ENCODE results near the gene PITPNM3. TPM values are rescaled to one million over a fixed set of nuclear protein-coding genes. Genes with fewer than 3 reads are reported as not detected.
A peak's percentile ranks its signal among the peaks of the same experiment; 100 is the strongest.

PITPNM3 gene
- total RNA-seq, 1 donor from 2014 or later = 1.1 TPM

- H3K4me3 Mint-ChIP-seq = peak overlapping the region; percentile 36
- no peak for TF ChIP-seq CTCF (IDR thresholded peaks at IDR 0.05)
- no peak for ATAC-seq (ENCODE audit: low read depth)
- H3K27me3 Mint-ChIP-seq = peaks cover 6% of the 10 kb centered on the region
- H3K27ac Mint-ChIP-seq = no peak overlapping the region
- CTCF ChIA-PET = no interaction called here
- no peaks in the 10 kb centered on the region for H3K36me3 Mint-ChIP-seq (ENCODE audit: low read depth)
- POLR2A ChIA-PET = no interaction called here
- no peak for DNase-seq
- intact Hi-C loops (cut with micrococcal nuclease) = no loop called here
- no peaks in the 10 kb centered on the region for H3K9me3 Mint-ChIP-seq
- peaks cover 20% of the 10 kb centered on the region for H3K4me1 Mint-ChIP-seq
These were observed 60.3 kb downstream of the PITPNM3 start for GRCh38 chr17:6496116-6496481.

- no peak for DNase-seq
- CTCF ChIA-PET = no interaction called here
- intact Hi-C loops (cut with micrococcal nuclease) = no loop called here
- H3K36me3 Mint-ChIP-seq (ENCODE audit: low read depth) = no peaks in the 10 kb centered on the region
- H3K27ac Mint-ChIP-seq = no peak overlapping the region
- H3K27me3 Mint-ChIP-seq = peaks cover 6% of the 10 kb centered on the region
- POLR2A ChIA-PET = no interaction called here
- no peak for TF ChIP-seq CTCF (IDR thresholded peaks at IDR 0.05)
- H3K4me3 Mint-ChIP-seq = no peak overlapping the region
- H3K9me3 Mint-ChIP-seq = no peaks in the 10 kb centered on the region
- no peak for ATAC-seq (ENCODE audit: low read depth)
- peaks cover 20% of the 10 kb centered on the region for H3K4me1 Mint-ChIP-seq
These were observed 60.8 kb downstream of the PITPNM3 start for GRCh38 chr17:6495450-6496115.

DNA sequence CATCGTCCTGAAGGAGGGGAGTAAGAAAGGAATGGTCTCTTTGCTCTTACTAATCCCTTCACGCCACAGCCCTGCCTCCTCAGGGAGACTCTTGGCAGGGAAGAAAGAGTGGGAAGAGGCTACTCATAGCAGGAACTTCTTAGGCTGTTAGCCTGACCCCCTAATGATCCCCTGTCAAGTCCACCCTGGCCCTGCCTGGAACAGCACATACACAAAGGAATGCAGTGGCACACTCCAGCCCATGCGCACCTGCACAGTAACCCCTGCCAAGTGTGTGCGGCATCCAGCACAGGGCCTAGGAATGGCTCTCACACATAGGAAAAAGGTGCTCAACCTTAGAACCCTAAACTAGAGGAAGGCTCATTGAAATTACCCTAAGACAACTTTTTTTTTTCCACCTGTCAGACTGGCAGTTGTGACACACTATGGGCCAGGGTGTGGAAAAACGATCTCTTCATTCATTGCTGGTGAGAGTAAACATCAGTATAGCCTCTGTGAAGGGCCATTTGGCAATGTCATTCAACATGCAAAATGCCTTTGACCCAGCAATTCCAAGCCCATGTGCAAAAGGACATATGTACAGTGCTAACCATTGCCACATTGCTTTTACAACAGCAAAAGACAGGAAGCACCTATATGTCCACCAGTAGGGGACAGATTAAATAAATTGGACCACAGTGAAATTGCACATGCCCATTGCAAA, 62.0 kb downstream of the PITPNM3 start:
- Mint-ChIP-seq H3K4me1 (peaks cover 20% of the 10 kb centered on the region), H3K36me3 (ENCODE audit: low read depth) (no peaks in the 10 kb centered on the region), H3K27me3 (peaks cover 6% of the 10 kb centered on the region), H3K27ac (no peak overlapping the region), H3K4me3 (no peak overlapping the region), H3K9me3 (no peaks in the 10 kb centered on the region)
- intact Hi-C loops (cut with micrococcal nuclease) = no loop called here
- no peak for TF ChIP-seq CTCF (IDR thresholded peaks at IDR 0.05)
- DNase-seq (no peak), ATAC-seq (ENCODE audit: low read depth) (no peak)
- POLR2A ChIA-PET = no interaction called here
- CTCF ChIA-PET = no interaction called here

- no peaks in the 10 kb centered on the region for H3K9me3 Mint-ChIP-seq
- POLR2A ChIA-PET = no interaction called here
- no peak overlapping the region for H3K4me3 Mint-ChIP-seq
- peaks cover 12% of the 10 kb centered on the region for H3K27me3 Mint-ChIP-seq
- DNase-seq = no peak
- H3K4me1 Mint-ChIP-seq = peaks cover 20% of the 10 kb centered on the region
- CTCF ChIA-PET = no interaction called here
- TF ChIP-seq CTCF (IDR thresholded peaks at IDR 0.05) = no peak
- no peak for ATAC-seq (ENCODE audit: low read depth)
- intact Hi-C loops (cut with micrococcal nuclease) = no loop called here
- H3K36me3 Mint-ChIP-seq (ENCODE audit: low read depth) = no peaks in the 10 kb centered on the region
- H3K27ac Mint-ChIP-seq = no peak overlapping the region
These were observed 63.3 kb downstream of the PITPNM3 start for GRCh38 chr17:6492892-6493674.

DNA sequence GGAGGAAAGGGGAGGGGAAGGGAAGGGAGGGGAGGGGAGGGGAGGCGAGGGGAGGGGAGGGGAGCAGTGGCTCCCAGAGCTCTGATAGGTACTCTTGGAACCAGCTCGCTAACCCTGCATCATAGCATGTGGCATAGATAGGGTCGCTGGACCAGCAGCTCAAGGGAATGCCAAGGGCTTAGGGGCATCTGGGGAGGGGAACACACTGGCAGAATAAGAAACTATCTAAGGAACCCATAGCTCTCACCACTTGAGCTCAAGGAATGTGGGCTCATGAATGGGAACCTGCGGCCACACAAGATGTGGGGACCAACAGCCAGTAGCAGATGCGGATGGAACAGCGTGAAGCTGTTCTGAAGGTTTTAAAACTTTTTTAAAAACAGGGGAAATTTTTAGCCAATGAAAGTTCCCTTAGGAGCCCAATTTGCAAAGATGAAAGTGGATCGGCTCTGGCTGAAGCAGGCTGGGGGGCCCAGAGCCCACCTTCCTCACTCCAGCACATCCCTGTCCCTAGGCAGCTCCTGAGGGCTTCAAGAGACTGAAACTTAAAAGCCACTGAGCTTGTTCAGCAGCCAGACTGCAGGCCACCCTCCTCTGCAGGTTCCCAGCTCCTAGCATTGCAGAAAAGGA, 65.2 kb downstream of the PITPNM3 start:
- POLR2A ChIA-PET = no interaction called here
- H3K27ac Mint-ChIP-seq = no peak overlapping the region
- H3K36me3 Mint-ChIP-seq (ENCODE audit: low read depth) = no peaks in the 10 kb centered on the region
- intact Hi-C loops (cut with micrococcal nuclease) = no loop called here
- DNase-seq = no peak
- no peak for ATAC-seq (ENCODE audit: low read depth)
- H3K9me3 Mint-ChIP-seq = no peaks in the 10 kb centered on the region
- H3K4me1 Mint-ChIP-seq = peaks cover 8% of the 10 kb centered on the region
- TF ChIP-seq CTCF (IDR thresholded peaks at IDR 0.05) = no peak
- peaks cover 10% of the 10 kb centered on the region for H3K27me3 Mint-ChIP-seq
- no peak overlapping the region for H3K4me3 Mint-ChIP-seq
- CTCF ChIA-PET = no interaction called here
